GM12878 (cell line): ENCODE measurements around the gene NIPA2. TPM values are rescaled to one million over a fixed set of nuclear protein-coding genes. Genes with fewer than 3 reads are reported as not detected.

ENCODE experiments used
- ATAC-seq: fragments of 200-7000 bp; cut with Tn5 transposase; 3 replicates; pipeline ENCODE4 v1.9.1; 2020; ENCODE audit warnings: mild to moderate bottlenecking, moderate library complexity
- BruUV-seq: library from RNA; stranded (reverse); fragments of 400-500 nt; replicated peaks from 2 replicates; lab custom pipeline; 2021; lab: Mats Ljungman, UMichigan
- CTCF ChIA-PET: fragments of 300-600 bp; sonication (Branson Sonifier 250); formaldehyde crosslinking; extraction: SDS; loops from one replicate; lab custom pipeline; 2021; ENCODE audit warnings: inconsistent platforms; lab: Yijun Ruan, JAX
- POLR2A ChIA-PET: fragments of 350-600 bp; formaldehyde crosslinking; extraction: SDS; loops from one replicate; lab custom pipeline; 2021; ENCODE audit warnings: inconsistent platforms; lab: Charles Lee
- RAD21 ChIA-PET: fragments of 300-600 bp; sonication (Branson Sonifier 250); formaldehyde crosslinking; loops from one replicate; lab custom pipeline; 2023; ENCODE audit warnings: antibody characterized with exemption; ENCODE audit not compliant: unreplicated experiment; lab: Charles Lee
- SMC1A ChIA-PET: fragments of 300-600 bp; sonication (Branson Sonifier 250); formaldehyde crosslinking; loops from one replicate; lab custom pipeline; 2023; ENCODE audit not compliant: unreplicated experiment, uncharacterized antibody; lab: Charles Lee
- DNase-seq: peaks from one replicate; pipeline ENCODE4 v3.0.0-alpha.2; 2011; ENCODE audit warnings: low read depth, low spot score
- FAIRE-seq: peaks from 3 replicates; lab custom pipeline; 2011; peaks lifted over from hg19 to GRCh38; lab: Jason Lieb, UNC
- H2AFZ ChIP-seq: 2 replicates; pipeline ENCODE4 v1.6.0; 2011; ENCODE audit warnings: low read depth, low read length, control low read depth; ENCODE audit not compliant: control insufficient read depth
- H3K27ac ChIP-seq: 2 replicates; pipeline ENCODE4 v1.5.1; 2011; ENCODE audit warnings: control low read depth; ENCODE audit not compliant: control insufficient read depth, insufficient read depth
- H3K27me3 ChIP-seq, 2 experiments: replicated peaks in 1 of 2; 2 replicates each; pipeline versions ENCODE4 v1.6.0 to v1.6.1; 2011; ENCODE audit warnings: low read length in 1 of 2; ENCODE audit not compliant: control insufficient read depth in 2 of 2, insufficient read depth in 2 of 2
- H3K36me3 ChIP-seq, 2 experiments: 2 replicates each; pipeline ENCODE4 v1.5.1; 2011; ENCODE audit warnings: low read length in 1 of 2; ENCODE audit not compliant: control insufficient read depth in 2 of 2, insufficient read depth in 2 of 2
- H3K4me1 ChIP-seq: 2 replicates; pipeline ENCODE4 v1.6.1; 2011; ENCODE audit warnings: mild to moderate bottlenecking, low read length, moderate library complexity, mixed read lengths; ENCODE audit not compliant: control insufficient read depth, insufficient read depth
- H3K4me2 ChIP-seq: 2 replicates; pipeline ENCODE4 v1.6.0; 2011; ENCODE audit warnings: control low read depth; ENCODE audit not compliant: control insufficient read depth, insufficient read depth
- H3K4me3 ChIP-seq: fragments of 200-600 bp; sonication (generic); 2 replicates; pipeline ENCODE4 v1.5.1; 2016
- H3K79me2 ChIP-seq: 2 replicates; pipeline ENCODE4 v1.6.0; 2011; ENCODE audit warnings: low read length; ENCODE audit not compliant: control insufficient read depth, insufficient read depth
- H3K9ac ChIP-seq: 2 replicates; pipeline ENCODE4 v1.8.0; 2011; ENCODE audit warnings: low read length, control low read depth, mixed read lengths; ENCODE audit not compliant: control insufficient read depth, insufficient read depth
- H3K9me3 ChIP-seq: replicated peaks from 3 replicates; pipeline ENCODE4 v1.5.1; 2011; ENCODE audit warnings: mild to moderate bottlenecking, low read length; ENCODE audit not compliant: control insufficient read depth, insufficient read depth
- H4K20me1 ChIP-seq: 2 replicates; pipeline ENCODE4 v1.6.0; 2011; ENCODE audit not compliant: control insufficient read depth, insufficient read depth
- BCL3 ChIP-seq: IDR thresholded peaks from 2 replicates; pipeline ENCODE4 v1.6.1; 2011; ENCODE audit warnings: borderline replicate concordance, low read depth, mild to moderate bottlenecking, moderate library complexity, low read length; ENCODE audit not compliant: insufficient read depth, poor library complexity, severe bottlenecking
- FOS ChIP-seq: IDR thresholded peaks from 3 replicates; pipeline ENCODE4 v1.6.1; 2011; ENCODE audit warnings: borderline replicate concordance; ENCODE audit not compliant: insufficient read length; ENCODE audit errors: extremely low read depth
- GABPA ChIP-seq: IDR thresholded peaks from 2 replicates; pipeline ENCODE4 v1.6.1; 2014; ENCODE audit warnings: antibody characterized with exemption, low read depth, mild to moderate bottlenecking, inconsistent platforms
- HSF1 ChIP-seq: fragments of 150-350 bp; IDR thresholded peaks from 2 replicates; pipeline ENCODE4 v1.6.1; 2014; ENCODE audit warnings: mild to moderate bottlenecking, low read depth, low read length
- STAT3 ChIP-seq: IDR thresholded peaks from 2 replicates; pipeline ENCODE4 v1.6.1; 2011; ENCODE audit warnings: low read depth, low read length, improper control_type of control experiment
- TAF1 ChIP-seq: IDR thresholded peaks from 2 replicates; pipeline ENCODE4 v1.6.1; 2011; ENCODE audit warnings: mild to moderate bottlenecking, low read depth, low read length, borderline replicate concordance
- WGBS: methylation state at CpG from one replicate; pipeline ENCODE4 v1.1.6; 2016; ENCODE audit warnings: low lambda C conversion rate; ENCODE audit not compliant: insufficient replicate concordance, insufficient coverage; ENCODE audit errors: missing lambda C conversion rate; 5-methylcytosine and 5-hydroxymethylcytosine counted together
- in situ Hi-C: fragments of 300-500 bp; cut with MboI; formaldehyde crosslinking; loops from 9 replicates; pipeline ENCODE4 v1.14.3; 2018; ENCODE audit warnings: mixed read lengths
- intact Hi-C: fragments of 100-400 bp; cut with micrococcal nuclease; formaldehyde crosslinking; loops from one replicate; pipeline ENCODE4 v1.14.2; 2022; ENCODE audit not compliant: unreplicated experiment
- polyA plus RNA-seq, 11 experiments: library from polyadenylated mRNA; depleted of rRNA in 4 of 11; unstranded in 6 of 11; stranded (reverse) in 5 of 11; fragments of >200 nt; fragmentation: Nextera tagmentation in 4 of 11; fragmentation: Illumina TruSeq in 1 of 11; extraction: Ambion mirVana in 4 of 11; extraction: Trizol in 1 of 11; gene quantifications; 1 replicate in 1 of 11; 2 replicates in 10 of 11; pipeline versions ENCODE4 v1.2.1 to v1.2.3, GENCODE V29; 2011 to 2016; ENCODE audit warnings: inconsistent platforms in 2 of 11, missing spikeins in 2 of 11, low read depth in 1 of 11
- total RNA-seq, 4 experiments: library from RNA; depleted of rRNA in 3 of 4; stranded (reverse); fragments of >200 nt in 3 of 4; fragmentation: Illumina TruSeq in 1 of 4; extraction: Trizol in 1 of 4; gene quantifications; 2 replicates each; pipeline versions ENCODE4 v1.2.1 to v1.2.3, GENCODE V29; 2013 to 2021

NIPA2 gene
- total and polyA plus RNA-seq, 10 of the 15 experiments (the other 5 are each of a cell fraction or from before 2014, with no cell fraction given): 24.4 to 159 (median 96.5) TPM

GRCh38 chr15:22851513-22851912, 13.0 kb downstream of the NIPA2 start:
- ChIA-PET SMC1A (interaction anchor here (1.3 to 1.9 kb wide), 2 partner anchors 11 to 16 kb away, joined by 4 to 5 read pairs; no protein-coding TSS in a partner anchor), CTCF (no interaction called here), POLR2A (no interaction called here), RAD21 (no interaction called here)
- Histone ChIP-seq H3K4me1 (no peaks in the 10 kb centered on the region), H3K4me3 (no peak overlapping the region), H3K27me3 (no peaks in the 10 kb centered on the region), H3K9ac (no peak overlapping the region), H3K4me2 (no peak overlapping the region), H3K36me3 (peaks cover 11 to 35% of the 10 kb centered on the region in 2 experiments), H4K20me1 (0 out of 2 replicates have a peak, but pooled peaks cover 3% of the 10 kb centered on the region), H3K27ac (no peak overlapping the region), H3K9me3 (no peaks in the 10 kb centered on the region), H2AFZ (no peak overlapping the region), H3K79me2 (peaks cover 35% of the 10 kb centered on the region)
- WGBS: 85% methylated on average over 4 of the region's 4 CpGs
- in situ Hi-C loops (no loop called here), intact Hi-C loops (loop anchor here (10.0 kb wide), 2 partner anchors 73 to 123 kb away; no protein-coding TSS in a partner anchor)
- ATAC-seq (no peak), DNase-seq (no peak), FAIRE-seq (no peak)
- no peak for TF ChIP-seq BCL3
- no peak for TF ChIP-seq STAT3
- TF ChIP-seq GABPA: no peak
- TF ChIP-seq TAF1: no peak
- no peak for TF ChIP-seq HSF1
- TF ChIP-seq FOS: no peak
- no TSS peak for BruUV-seq
